NCI-H460 (cell line): ENCODE results near the gene MAN1C1. TPM values are rescaled to one million over a fixed set of nuclear protein-coding genes. Genes with fewer than 3 reads are reported as not detected.
"Not testable (repeated sequence)": the region's sequence is repeated elsewhere in the genome, so short reads cannot be mapped to it uniquely, and the experiment has no call there.

Source experiments
- DNase-seq: peaks from one replicate; pipeline ENCODE4 v3.0.0-alpha.2; 2016; ENCODE audit warnings: low read depth; ENCODE audit errors: extremely low read depth
- total RNA-seq: library from RNA; depleted of rRNA; stranded (reverse); fragments of >200 nt; shearing (Covaris generic); gene quantifications from 2 replicates; pipeline ENCODE4 v1.2.3, GENCODE V29; 2014

Gene MAN1C1
- total RNA-seq, 1 experiment from 2014 or later = 0.10 TPM

GRCh38 chr1:25629836-25630235 is 13.2 kb downstream of the MAN1C1 start:
- DNase-seq = no peak

GRCh38 chr1:25631750-25632485 is 15.3 kb downstream of the MAN1C1 start:
- DNase-seq = no peak

GRCh38 chr1:25634066-25634465 is 17.5 kb downstream of the MAN1C1 start:
- no peak for DNase-seq

GRCh38 chr1:25634896-25635295 is 18.3 kb downstream of the MAN1C1 start:
- DNase-seq = no peak

GRCh38 chr1:25636141-25636540 is 19.6 kb downstream of the MAN1C1 start:
- not testable (repeated sequence) for DNase-seq

- DNase-seq = no peak
These were observed 24.2 kb downstream of the MAN1C1 start for GRCh38 chr1:25640646-25641328.

- no peak for DNase-seq
These were observed 24.7 kb downstream of the MAN1C1 start for GRCh38 chr1:25641329-25641725.

- no peak for DNase-seq
These were observed 25.5 kb downstream of the MAN1C1 start for GRCh38 chr1:25641931-25642573.

GRCh38 chr1:25642574-25643108 is 26.1 kb downstream of the MAN1C1 start:
- no peak for DNase-seq

GRCh38 chr1:25643929-25644328 is 27.3 kb downstream of the MAN1C1 start:
- DNase-seq = no peak

GRCh38 chr1:25644962-25645361 is 28.4 kb downstream of the MAN1C1 start:
- no peak for DNase-seq

- no peak for DNase-seq
These were observed 29.2 kb downstream of the MAN1C1 start for GRCh38 chr1:25645637-25646400.

GRCh38 chr1:25647106-25647505 is 30.5 kb downstream of the MAN1C1 start:
- no peak for DNase-seq

GRCh38 chr1:25647863-25648262 is 31.3 kb downstream of the MAN1C1 start:
- DNase-seq = no peak

GRCh38 chr1:25648681-25649440 is 32.3 kb downstream of the MAN1C1 start:
- no peak for DNase-seq

GRCh38 chr1:25649505-25650288 is 33.1 kb downstream of the MAN1C1 start:
- no peak for DNase-seq

- DNase-seq = no peak
These were observed 33.6 kb downstream of the MAN1C1 start for GRCh38 chr1:25650289-25650576.

- no peak for DNase-seq
These were observed 34.5 kb downstream of the MAN1C1 start for GRCh38 chr1:25651036-25651640.
